K562 (cell line): ENCODE measurements around the gene THAP2. TPM values are rescaled to one million over a fixed set of nuclear protein-coding genes. Genes with fewer than 3 reads are reported as not detected.

Source experiments
- ATAC-seq: fragments of 200-7000 bp; cut with Tn5 transposase; 3 replicates; pipeline ENCODE4 v1.9.1; 2020; ENCODE audit warnings: moderate library complexity
- BruUV-seq: library from RNA; stranded (reverse); fragments of 400-500 nt; replicated peaks from 2 replicates; lab custom pipeline; 2021; lab: Mats Ljungman, UMichigan
- CTCF ChIA-PET: fragments of 300-600 bp; formaldehyde crosslinking; extraction: SDS; loops from one replicate; lab custom pipeline; 2021; ENCODE audit warnings: low intra/inter-chr PET ratio; lab: Yijun Ruan, JAX
- POLR2A ChIA-PET: fragments of 300-600, 350-650 bp; sonication (Branson Sonifier 250); formaldehyde crosslinking; extraction: SDS; loops from one replicate; lab custom pipeline; 2021; ENCODE audit warnings: antibody characterized with exemption, inconsistent platforms; lab: Yijun Ruan, JAX
- DNase-seq, 4 experiments: peaks; one replicate each; pipeline versions ENCODE4 v3.0.0 to v3.0.0-alpha.2; 2011 to 2018; ENCODE audit warnings: low spot score in 3 of 4, mixed read lengths in 3 of 4; ENCODE audit errors: extremely low read depth in 1 of 4
- FAIRE-seq: peaks from 2 replicates; lab custom pipeline; 2011; peaks lifted over from hg19 to GRCh38; lab: Jason Lieb, UNC
- H2AFZ ChIP-seq: 2 replicates; pipeline ENCODE4 v1.6.0; 2011; ENCODE audit warnings: low read depth, low read length, control low read depth, inconsistent platforms
- H3K27ac ChIP-seq: fragments of 200-600 bp; 3 replicates; pipeline ENCODE4 v1.8.0; 2011; ENCODE audit warnings: low read depth, mild to moderate bottlenecking, control low read depth, inconsistent platforms, low read length, moderate library complexity, mixed read lengths; ENCODE audit errors: extremely low read depth
- H3K27me3 ChIP-seq, 2 experiments: fragments of 300-600 bp in 1 of 2; 2 replicates in 1 of 2; 3 replicates in 1 of 2; pipeline versions ENCODE4 v1.6.0 to v1.8.0; 2011; ENCODE audit warnings: inconsistent platforms in 2 of 2, low read length in 2 of 2, mild to moderate bottlenecking in 1 of 2, mixed read lengths in 1 of 2, moderate library complexity in 1 of 2; ENCODE audit not compliant: control insufficient read depth in 2 of 2, insufficient read depth in 2 of 2
- H3K36me3 ChIP-seq: fragments of 300-600 bp; 3 replicates; pipeline ENCODE4 v1.8.0; 2011; ENCODE audit warnings: mild to moderate bottlenecking, low read length, inconsistent platforms; ENCODE audit not compliant: control insufficient read depth, insufficient read depth
- H3K4me1 ChIP-seq, 2 experiments: fragments of 200-600 bp in 1 of 2; replicated peaks in 1 of 2; 2 replicates in 1 of 2; 3 replicates in 1 of 2; pipeline versions ENCODE4 v1.5.1 to v1.8.0; 2011; ENCODE audit warnings: inconsistent platforms in 2 of 2, low read length in 2 of 2, mild to moderate bottlenecking in 1 of 2, mixed read lengths in 1 of 2, moderate library complexity in 1 of 2; ENCODE audit not compliant: control insufficient read depth in 2 of 2, insufficient read depth in 2 of 2
- H3K4me2 ChIP-seq: 2 replicates; pipeline ENCODE4 v1.6.1; 2011; ENCODE audit warnings: low read length, control low read depth, inconsistent platforms, mixed read lengths; ENCODE audit not compliant: insufficient read depth
- H3K4me3 ChIP-seq: fragments of 200-600 bp; sonication (generic), shearing (Covaris generic); 2 replicates; pipeline ENCODE4 v1.5.1; 2016; ENCODE audit warnings: control low read depth, inconsistent platforms
- H3K79me2 ChIP-seq: fragments of 200-600 bp; 3 replicates; pipeline ENCODE4 v1.8.0; 2011; ENCODE audit warnings: low read length, inconsistent platforms; ENCODE audit not compliant: control insufficient read depth, insufficient read depth
- H3K9ac ChIP-seq, 2 experiments: 2 replicates each; pipeline versions ENCODE4 v1.6.0 to v1.6.1; 2011; ENCODE audit warnings: low read depth in 2 of 2, low read length in 2 of 2, control low read depth in 1 of 2, inconsistent platforms in 1 of 2, mild to moderate bottlenecking in 1 of 2, mixed read lengths in 1 of 2; ENCODE audit not compliant: insufficient read depth in 1 of 2
- H3K9me1 ChIP-seq: one replicate; pipeline ENCODE4 v1.6.0; 2011; ENCODE audit warnings: inconsistent platforms, mild to moderate bottlenecking, low read length, moderate library complexity; ENCODE audit not compliant: control insufficient read depth, insufficient read depth
- H3K9me3 ChIP-seq: replicated peaks from 2 replicates; pipeline ENCODE4 v1.5.1; 2011; ENCODE audit warnings: low read depth, low read length, inconsistent platforms; ENCODE audit not compliant: control insufficient read depth, insufficient read depth
- H4K20me1 ChIP-seq: replicated peaks from 2 replicates; pipeline ENCODE4 v1.6.1; 2011; ENCODE audit warnings: low read length, inconsistent platforms, mixed read lengths; ENCODE audit not compliant: control insufficient read depth, insufficient read depth
- CREM ChIP-seq: IDR thresholded peaks from 2 replicates; pipeline ENCODE4 v1.6.1; 2014; ENCODE audit warnings: antibody characterized with exemption, low read depth
- HOMEZ ChIP-seq: fragments of 250-450 bp; sonication (Bioruptor Pico); IDR thresholded peaks from 2 replicates; pipeline ENCODE4 v1.4.0; 2020; ENCODE audit warnings: mild to moderate bottlenecking, moderate library complexity
- JUND ChIP-seq, 2 experiments: IDR thresholded peaks; 2 replicates in 1 of 2; 3 replicates in 1 of 2; pipeline ENCODE4 v1.6.1; 2011; ENCODE audit warnings: borderline replicate concordance in 2 of 2, low read depth in 2 of 2, low read length in 2 of 2, improper control_type of control experiment in 1 of 2, missing biosample characterization in 1 of 2, missing genetic modification characterization in 1 of 2, missing genetic modification reagents in 1 of 2
- MTF1 ChIP-seq: fragments of 250-450 bp; sonication (Bioruptor Pico); IDR thresholded peaks from 2 replicates; pipeline ENCODE4 v1.9.0; 2021; ENCODE audit warnings: moderate library complexity, mild to moderate bottlenecking, inconsistent platforms, borderline replicate concordance
- PRPF4 ChIP-seq: fragments of 200-400 bp; formaldehyde crosslinking; IDR thresholded peaks from one replicate; pipeline ENCODE4 v1.6.1; 2017; ENCODE audit warnings: low read length, low read depth, mild to moderate bottlenecking; ENCODE audit not compliant: insufficient read depth, poor library complexity, severe bottlenecking
- RBFOX2 ChIP-seq: fragments of 200-400 bp; formaldehyde crosslinking; IDR thresholded peaks from 2 replicates; pipeline ENCODE4 v1.6.1; 2017; ENCODE audit warnings: low read depth, mild to moderate bottlenecking, low read length, moderate library complexity
- ZNF408 ChIP-seq: fragments of 250-450 bp; sonication (Bioruptor Pico); IDR thresholded peaks from 2 replicates; pipeline ENCODE4 v1.4.0; 2020; ENCODE audit warnings: low read depth, mild to moderate bottlenecking, moderate library complexity
- ZNF583 ChIP-seq: fragments of 250-450 bp; sonication (Bioruptor Pico); IDR thresholded peaks from 2 replicates; pipeline ENCODE4 v1.4.0; 2020
- WGBS: fragments of 100-300 bp; shearing (Covaris generic); methylation state at CpG from one replicate; pipeline ENCODE4 v1.1.6; 2016; ENCODE audit warnings: low coverage, mixed read lengths; ENCODE audit not compliant: insufficient coverage; ENCODE audit errors: missing lambda C conversion rate; 5-methylcytosine and 5-hydroxymethylcytosine counted together
- in situ Hi-C: fragments of 300-500 bp; cut with MboI; formaldehyde crosslinking; loops from 4 replicates; pipeline ENCODE4 v1.15.0; 2018; ENCODE audit warnings: inconsistent platforms, mixed read lengths
- intact Hi-C: fragments of 100-400 bp; cut with micrococcal nuclease; formaldehyde crosslinking; loops from 2 replicates; pipeline ENCODE4 v1.14.2; 2022
- polyA plus RNA-seq, 8 experiments: library from polyadenylated mRNA; depleted of rRNA in 4 of 8; stranded (reverse) in 5 of 8; unstranded in 3 of 8; fragments of >200 nt; fragmentation: Nextera tagmentation in 2 of 8; fragmentation: Illumina TruSeq in 1 of 8; extraction: Ambion mirVana in 2 of 8; extraction: Trizol in 1 of 8; gene quantifications; 2 replicates each; pipeline versions ENCODE4 v1.2.1 to v1.2.3, GENCODE V29; 2011 to 2014; ENCODE audit warnings: inconsistent platforms in 1 of 8, missing spikeins in 1 of 8
- total RNA-seq, 7 experiments: library from RNA; depleted of rRNA in 6 of 7; stranded (reverse); fragments of >200 nt in 6 of 7; fragmentation: Illumina TruSeq in 2 of 7; extraction: Trizol in 2 of 7; gene quantifications; 2 replicates each; pipeline versions ENCODE4 v1.2.1 to v1.2.3, GENCODE V29; 2011 to 2021; ENCODE audit warnings: low replicate concordance in 1 of 7
- TF ChIP-seq, protein P1 (sequence below): fragments of 200-800 bp; sonication (Bioruptor generic); IDR thresholded peaks from 2 replicates; pipeline ENCODE4 v1.6.1; 2016; ENCODE audit warnings: missing genetic modification characterization, missing compliant biosample characterization

THAP2 gene
- total and polyA plus RNA-seq, 9 of the 15 experiments (the other 6 are each of a cell fraction or from before 2014, with no cell fraction given): 1.8 to 18.9 (median 7.3) TPM

DNA sequence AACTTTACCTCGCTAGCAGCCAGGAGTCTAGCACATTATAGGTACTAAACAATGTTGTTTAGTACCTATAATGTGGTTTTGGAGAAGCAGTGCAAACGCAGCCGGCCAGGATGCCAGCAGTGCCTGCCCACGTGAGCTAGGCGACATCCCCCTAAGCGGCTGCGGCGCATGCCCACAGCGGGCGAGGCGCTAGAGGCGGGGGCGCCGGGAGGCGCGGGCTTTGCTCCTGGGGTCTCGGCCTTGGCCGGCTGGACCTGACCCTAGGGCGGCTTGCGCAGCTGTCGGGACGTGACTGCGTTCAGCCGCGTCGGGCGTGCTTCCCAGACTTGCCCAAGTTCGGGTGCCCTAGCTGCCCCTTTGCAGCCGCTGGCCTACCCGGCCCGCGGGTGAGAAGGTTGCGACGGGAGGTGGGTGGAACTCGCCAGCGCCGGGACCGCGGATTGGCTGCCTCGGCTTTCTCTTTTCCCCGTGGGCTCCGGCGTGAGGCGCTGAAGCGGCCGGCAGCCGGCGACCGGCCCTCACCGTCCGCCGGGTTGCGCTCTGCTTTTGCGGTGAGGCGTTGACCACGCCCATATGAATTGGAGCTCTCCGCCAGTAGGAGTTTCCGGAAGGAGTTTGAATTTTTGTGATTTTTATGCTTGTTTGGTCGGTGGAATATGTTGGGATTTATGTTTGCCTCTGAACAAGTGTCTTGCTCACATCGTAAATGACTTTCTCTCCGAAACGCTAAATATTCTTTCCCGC lies 22.0 kb downstream of the THAP2 start, which contains the start of gene TMEM19:
TMEM19 (plus strand) TSS at position 169 of the 744 bp plus-strand sequence. CDS start 599 bp downstream, outside the sequence.
- H3K9me3 ChIP-seq: no peaks in the 10 kb centered on the region
- peak within 1 kb of the TSS; percentile 85 for H3K4me2 ChIP-seq
- H3K79me2 ChIP-seq: peaks cover 22% of the 10 kb centered on the region
- DNase-seq (peak; percentile 90 to 95 (median 92)), FAIRE-seq (peak; percentile 82), ATAC-seq (peak; percentile 94)
- no TSS peak for BruUV-seq
- peak within 1 kb of the TSS; percentile 85 for H3K27ac ChIP-seq
- WGBS: under 1% methylated on average over 43 of the region's 63 CpGs
- in situ Hi-C loops (no loop called here), intact Hi-C loops (loop anchor here (1.0 kb wide), 1 partner anchor 58 kb away; no protein-coding TSS in a partner anchor)
- H3K9ac ChIP-seq: peak within 1 kb of the TSS; percentile 85 to 99
- no peaks in the 10 kb centered on the region for H3K9me1 ChIP-seq
- ChIA-PET POLR2A (interaction anchor here (0.8 to 3.0 kb wide), 9 partner anchors 9 to 29 kb away, joined by 3 to 19 read pairs (median 6); partner anchors contain the start of genes THAP2 and ZFC3H1), CTCF (no interaction called here)
- H3K27me3 ChIP-seq: no peaks in the 10 kb centered on the region
- H2AFZ ChIP-seq: peak within 1 kb of the TSS; percentile 98
- peak within 1 kb of the TSS; percentile 65 for H3K4me3 ChIP-seq
- no peaks in the 10 kb centered on the region for H4K20me1 ChIP-seq
- peaks cover 7 to 10% of the 10 kb centered on the region in 2 experiments; a peak in 2 of 5 replicates for H3K4me1 ChIP-seq
- 0 out of 3 replicates have a peak, but pooled peaks cover 3% of the 10 kb centered on the region for H3K36me3 ChIP-seq
- TF ChIP-seq CREM: peak; percentile 27; the same call in 1 of the 2 replicates
- TF ChIP-seq HOMEZ (CRISPR knock-in tag): 0 out of 2 replicates have a peak, but pooled peaks have one; percentile 59
- TF ChIP-seq PRPF4: no peak
- no peak for TF ChIP-seq MTF1 (CRISPR knock-in tag)
- TF ChIP-seq JUND (IDR thresholded peaks at IDR 0.05; ENCODE audit: borderline replicate concordance, low read depth, low read length): peak; percentile 56; the same call in 1 of the 2 replicates
- TF ChIP-seq JUND (tag; IDR thresholded peaks at IDR 0.05; ENCODE audit: borderline replicate concordance, low read depth, low read length): no peak; the same call in 2 of the 3 replicates
- no peak for TF ChIP-seq ZNF408 (CRISPR knock-in tag)
- peak; percentile 97 for TF ChIP-seq RBFOX2
- peak; percentile 49; the same call in 1 of the 2 replicates for TF ChIP-seq ZNF583 (CRISPR knock-in tag)
- TF ChIP-seq, protein P1, sequence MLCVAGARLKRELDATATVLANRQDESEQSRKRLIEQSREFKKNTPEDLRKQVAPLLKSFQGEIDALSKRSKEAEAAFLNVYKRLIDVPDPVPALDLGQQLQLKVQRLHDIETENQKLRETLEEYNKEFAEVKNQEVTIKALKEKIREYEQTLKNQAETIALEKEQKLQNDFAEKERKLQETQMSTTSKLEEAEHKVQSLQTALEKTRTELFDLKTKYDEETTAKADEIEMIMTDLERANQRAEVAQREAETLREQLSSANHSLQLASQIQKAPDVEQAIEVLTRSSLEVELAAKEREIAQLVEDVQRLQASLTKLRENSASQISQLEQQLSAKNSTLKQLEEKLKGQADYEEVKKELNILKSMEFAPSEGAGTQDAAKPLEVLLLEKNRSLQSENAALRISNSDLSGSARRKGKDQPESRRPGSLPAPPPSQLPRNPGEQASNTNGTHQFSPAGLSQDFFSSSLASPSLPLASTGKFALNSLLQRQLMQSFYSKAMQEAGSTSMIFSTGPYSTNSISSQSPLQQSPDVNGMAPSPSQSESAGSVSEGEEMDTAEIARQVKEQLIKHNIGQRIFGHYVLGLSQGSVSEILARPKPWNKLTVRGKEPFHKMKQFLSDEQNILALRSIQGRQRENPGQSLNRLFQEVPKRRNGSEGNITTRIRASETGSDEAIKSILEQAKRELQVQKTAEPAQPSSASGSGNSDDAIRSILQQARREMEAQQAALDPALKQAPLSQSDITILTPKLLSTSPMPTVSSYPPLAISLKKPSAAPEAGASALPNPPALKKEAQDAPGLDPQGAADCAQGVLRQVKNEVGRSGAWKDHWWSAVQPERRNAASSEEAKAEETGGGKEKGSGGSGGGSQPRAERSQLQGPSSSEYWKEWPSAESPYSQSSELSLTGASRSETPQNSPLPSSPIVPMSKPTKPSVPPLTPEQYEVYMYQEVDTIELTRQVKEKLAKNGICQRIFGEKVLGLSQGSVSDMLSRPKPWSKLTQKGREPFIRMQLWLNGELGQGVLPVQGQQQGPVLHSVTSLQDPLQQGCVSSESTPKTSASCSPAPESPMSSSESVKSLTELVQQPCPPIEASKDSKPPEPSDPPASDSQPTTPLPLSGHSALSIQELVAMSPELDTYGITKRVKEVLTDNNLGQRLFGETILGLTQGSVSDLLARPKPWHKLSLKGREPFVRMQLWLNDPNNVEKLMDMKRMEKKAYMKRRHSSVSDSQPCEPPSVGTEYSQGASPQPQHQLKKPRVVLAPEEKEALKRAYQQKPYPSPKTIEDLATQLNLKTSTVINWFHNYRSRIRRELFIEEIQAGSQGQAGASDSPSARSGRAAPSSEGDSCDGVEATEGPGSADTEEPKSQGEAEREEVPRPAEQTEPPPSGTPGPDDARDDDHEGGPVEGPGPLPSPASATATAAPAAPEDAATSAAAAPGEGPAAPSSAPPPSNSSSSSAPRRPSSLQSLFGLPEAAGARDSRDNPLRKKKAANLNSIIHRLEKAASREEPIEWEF (CRISPR knock-in tag): no peak
